Keratinocyte (primary cell): ENCODE data around the gene CDC42SE1. TPM values are rescaled to one million over a fixed set of nuclear protein-coding genes. Genes with fewer than 3 reads are reported as not detected.

ENCODE experiments used
- DNase-seq: peaks from one replicate; pipeline ENCODE4 v3.0.0-alpha.2; 2011; ENCODE audit warnings: low read depth, missing footprints, low spot score
- FAIRE-seq: peaks from 2 replicates; lab custom pipeline; 2011; peaks lifted over from hg19 to GRCh38; lab: Jason Lieb, UNC
- H2AFZ ChIP-seq: 2 replicates; pipeline ENCODE4 v1.6.0; 2012; ENCODE audit warnings: low read length, control low read depth, inconsistent platforms; ENCODE audit not compliant: control insufficient read depth
- H3K27ac ChIP-seq: 2 replicates; pipeline ENCODE4 v1.5.1; 2011; ENCODE audit warnings: low read length; ENCODE audit not compliant: control insufficient read depth, insufficient read depth
- H3K27me3 ChIP-seq: 3 replicates; pipeline ENCODE4 v1.6.0; 2011; ENCODE audit warnings: low read length; ENCODE audit not compliant: control insufficient read depth, insufficient read depth; ENCODE audit errors: extremely low read depth
- H3K36me3 ChIP-seq, 2 experiments: 2 replicates in 1 of 2; 3 replicates in 1 of 2; pipeline ENCODE4 v1.5.1; 2011; ENCODE audit warnings: low read length in 2 of 2, mild to moderate bottlenecking in 1 of 2; ENCODE audit not compliant: control insufficient read depth in 2 of 2, insufficient read depth in 2 of 2; ENCODE audit errors: extremely low read depth in 1 of 2
- H3K4me1 ChIP-seq: 3 replicates; pipeline ENCODE4 v1.5.1; 2011; ENCODE audit warnings: low read length; ENCODE audit not compliant: control insufficient read depth, insufficient read depth; ENCODE audit errors: extremely low read depth
- H3K4me2 ChIP-seq: 3 replicates; pipeline ENCODE4 v1.6.0; 2011; ENCODE audit warnings: low read depth, low read length; ENCODE audit not compliant: control insufficient read depth, insufficient read depth; ENCODE audit errors: extremely low read depth
- H3K4me3 ChIP-seq, 3 experiments: fragments of 200-600 bp in 1 of 3; sonication (generic) in 1 of 3; 2 replicates in 2 of 3; 3 replicates in 1 of 3; pipeline ENCODE4 v1.5.1; 2011 to 2016; ENCODE audit warnings: low read length in 3 of 3, mild to moderate bottlenecking in 3 of 3, control low read depth in 2 of 3, inconsistent platforms in 1 of 3, low read depth in 1 of 3, mixed read lengths in 1 of 3, mixed run types in 1 of 3, moderate library complexity in 1 of 3; ENCODE audit not compliant: control insufficient read depth in 2 of 3, insufficient read depth in 2 of 3; ENCODE audit errors: extremely low read depth in 1 of 3
- H3K79me2 ChIP-seq: 2 replicates; pipeline ENCODE4 v1.6.0; 2012; ENCODE audit warnings: low read length; ENCODE audit not compliant: control insufficient read depth, insufficient read depth
- H3K9ac ChIP-seq: 3 replicates; pipeline ENCODE4 v1.6.0; 2011; ENCODE audit warnings: low read length; ENCODE audit not compliant: control insufficient read depth, insufficient read depth; ENCODE audit errors: extremely low read depth
- H3K9me1 ChIP-seq: 3 replicates; pipeline ENCODE4 v1.6.0; 2011; ENCODE audit warnings: low read length; ENCODE audit not compliant: control insufficient read depth, insufficient read depth; ENCODE audit errors: extremely low read depth
- H3K9me3 ChIP-seq: 2 replicates; pipeline ENCODE4 v1.5.1; 2012; ENCODE audit warnings: low read depth, low read length; ENCODE audit not compliant: control insufficient read depth
- H4K20me1 ChIP-seq: 3 replicates; pipeline ENCODE4 v1.6.0; 2011; ENCODE audit warnings: low read length; ENCODE audit not compliant: control insufficient read depth, insufficient read depth; ENCODE audit errors: extremely low read depth
- CTCF ChIP-seq, 3 experiments: IDR thresholded peaks in 1 of 3; conservative IDR thresholded peaks in 1 of 3; optimal IDR thresholded peaks in 1 of 3; 2 replicates in 2 of 3; 3 replicates in 1 of 3; pipeline versions ENCODE3 to v1.5.1; 2011; ENCODE audit warnings: low read length in 3 of 3, mild to moderate bottlenecking in 3 of 3, moderate library complexity in 2 of 3, control low read depth in 1 of 3, inconsistent platforms in 1 of 3; ENCODE audit not compliant: insufficient read depth in 2 of 3; ENCODE audit errors: extremely low read depth in 1 of 3
- EZH2 ChIP-seq: IDR thresholded peaks from one replicate; pipeline ENCODE4 v1.6.1; 2012; ENCODE audit warnings: inconsistent platforms, mild to moderate bottlenecking, low read length, moderate library complexity
- dilution Hi-C: fragments of 300-500 bp; cut with MboI; formaldehyde crosslinking; loops from one replicate; pipeline ENCODE4 v1.7.0; 2020; ENCODE audit warnings: low sequenced_read_pairs; ENCODE audit not compliant: extremely low pct_ligation_motif_present
- polyA plus RNA-seq, 5 experiments: library from polyadenylated mRNA; depleted of rRNA in 3 of 5; stranded (reverse) in 3 of 5; stranded (forward) in 1 of 5; unstranded in 1 of 5; fragments of >200 nt; gene quantifications; 1 replicate in 1 of 5; 2 replicates in 3 of 5; 3 replicates in 1 of 5; pipeline versions ENCODE4 v1.2.1 to v1.2.3, GENCODE V29; 2011 to 2012; ENCODE audit warnings: missing spikeins in 2 of 5, low read depth in 1 of 5, low replicate concordance in 1 of 5

CDC42SE1 gene
- polyA plus RNA-seq, 1 donor (not counting 4 experiments of a cell fraction or from before 2014, with no cell fraction given) = 138 TPM

DNA sequence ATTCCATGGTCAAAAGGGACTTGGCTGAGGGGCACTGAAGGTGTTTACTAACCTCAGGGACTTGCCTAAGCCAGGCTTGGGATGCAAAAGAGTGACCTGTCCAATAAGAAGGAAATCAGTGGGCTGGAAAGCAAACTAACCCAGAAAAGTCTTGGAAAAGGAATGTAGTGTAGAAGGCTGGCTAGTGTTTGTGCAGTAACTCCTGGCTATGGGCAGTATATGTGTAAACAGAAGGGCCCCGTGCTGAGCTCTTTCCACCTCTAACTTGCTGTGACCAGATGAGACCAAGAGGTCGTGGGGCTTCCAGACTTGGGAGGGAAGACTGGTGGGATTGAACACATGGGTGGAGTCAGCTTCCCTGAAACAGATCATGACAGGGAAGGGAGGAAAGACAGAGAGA, 56.8 kb downstream of the CDC42SE1 start:
- Histone ChIP-seq H3K4me2 (no peak overlapping the region), H3K27me3 (no peaks in the 10 kb centered on the region), H3K9me3 (no peaks in the 10 kb centered on the region), H4K20me1 (no peaks in the 10 kb centered on the region), H3K79me2 (no peaks in the 10 kb centered on the region), H2AFZ (no peak overlapping the region), H3K4me1 (peaks cover 40% of the 10 kb centered on the region), H3K9me1 (no peaks in the 10 kb centered on the region), H3K9ac (no peak overlapping the region), H3K4me3 (no peak overlapping the region), H3K27ac (no peak overlapping the region), H3K36me3 (peaks cover 0 to 2% of the 10 kb centered on the region in 2 experiments)
- FAIRE-seq (no peak), DNase-seq (no peak)
- dilution Hi-C loops = no loop called here
- TF ChIP-seq EZH2 = no peak
- no peak for TF ChIP-seq CTCF (optimal IDR thresholded peaks at IDR 0.05 in 1 of 3, IDR thresholded peaks at IDR 0.05 in 1 of 3, conservative IDR thresholded peaks at IDR 0.05 in 1 of 3; ENCODE audit: extremely low read depth in 1 of 3, insufficient read depth in 2 of 3, low read length in 3 of 3)

GRCh38 chr1:151002051-151002450, 57.4 kb downstream of the CDC42SE1 start:
- Histone ChIP-seq H3K27ac (no peak overlapping the region), H2AFZ (no peak overlapping the region), H3K36me3 (peaks cover 0 to 2% of the 10 kb centered on the region in 2 experiments), H3K27me3 (no peaks in the 10 kb centered on the region), H3K4me2 (no peak overlapping the region), H3K9me3 (no peaks in the 10 kb centered on the region), H3K4me1 (peaks cover 34% of the 10 kb centered on the region), H3K9ac (no peak overlapping the region), H3K9me1 (no peaks in the 10 kb centered on the region), H3K79me2 (no peaks in the 10 kb centered on the region), H4K20me1 (no peaks in the 10 kb centered on the region), H3K4me3 (no peak overlapping the region)
- DNase-seq (no peak), FAIRE-seq (no peak)
- TF ChIP-seq EZH2 (no peak), CTCF (optimal IDR thresholded peaks at IDR 0.05 in 1 of 3, IDR thresholded peaks at IDR 0.05 in 1 of 3, conservative IDR thresholded peaks at IDR 0.05 in 1 of 3; ENCODE audit: extremely low read depth in 1 of 3, insufficient read depth in 2 of 3, low read length in 3 of 3) (no peak)
- dilution Hi-C loops = no loop called here
